Fibroblast of mammary gland (primary cell): ENCODE results near the gene C10orf90.
A peak's percentile ranks its signal among the peaks of the same experiment; 100 is the strongest.

ENCODE experiments used
- DNase-seq: peaks from one replicate; pipeline ENCODE4 v3.0.0-alpha.2; 2010; ENCODE audit warnings: low read depth
- H3K4me3 ChIP-seq: 2 replicates; pipeline ENCODE4 v1.5.1; 2011; ENCODE audit warnings: low read depth, mild to moderate bottlenecking, low read length, moderate library complexity; ENCODE audit not compliant: control insufficient read depth
- TF ChIP-seq, protein P1 (sequence below): conservative IDR thresholded peaks from 2 replicates; pipeline ENCODE4 v1.5.1; 2011; ENCODE audit warnings: low read depth, low read length, inconsistent platforms; ENCODE audit not compliant: control insufficient read depth, insufficient read depth

C10orf90 gene

DNA sequence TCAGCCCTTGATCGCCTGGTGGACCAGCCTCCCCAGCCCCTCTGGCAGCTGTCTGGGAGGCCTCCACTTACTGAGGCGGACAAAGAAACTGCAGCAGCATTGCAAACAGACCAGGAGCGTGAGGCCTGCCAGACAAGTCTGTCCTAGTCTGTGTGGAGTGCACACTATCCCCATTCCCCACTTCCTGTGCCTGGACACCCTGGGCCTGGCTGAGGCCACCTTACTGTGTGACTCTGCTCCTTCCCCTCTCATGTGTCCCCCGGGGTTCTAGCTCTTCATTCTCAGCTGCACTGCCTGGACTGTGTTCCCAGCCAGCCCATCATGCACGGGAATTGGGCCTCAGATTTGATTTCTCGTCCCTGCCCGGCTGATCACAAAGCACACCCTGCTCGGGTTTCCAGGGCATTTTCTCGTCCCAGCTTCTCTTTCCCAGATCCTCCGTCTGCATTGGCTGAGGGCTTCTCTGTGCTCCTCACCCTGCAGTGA is 16.7 kb upstream of the C10orf90 start:
- no peak overlapping the region for H3K4me3 ChIP-seq
- no peak for DNase-seq
- TF ChIP-seq, protein P1, sequence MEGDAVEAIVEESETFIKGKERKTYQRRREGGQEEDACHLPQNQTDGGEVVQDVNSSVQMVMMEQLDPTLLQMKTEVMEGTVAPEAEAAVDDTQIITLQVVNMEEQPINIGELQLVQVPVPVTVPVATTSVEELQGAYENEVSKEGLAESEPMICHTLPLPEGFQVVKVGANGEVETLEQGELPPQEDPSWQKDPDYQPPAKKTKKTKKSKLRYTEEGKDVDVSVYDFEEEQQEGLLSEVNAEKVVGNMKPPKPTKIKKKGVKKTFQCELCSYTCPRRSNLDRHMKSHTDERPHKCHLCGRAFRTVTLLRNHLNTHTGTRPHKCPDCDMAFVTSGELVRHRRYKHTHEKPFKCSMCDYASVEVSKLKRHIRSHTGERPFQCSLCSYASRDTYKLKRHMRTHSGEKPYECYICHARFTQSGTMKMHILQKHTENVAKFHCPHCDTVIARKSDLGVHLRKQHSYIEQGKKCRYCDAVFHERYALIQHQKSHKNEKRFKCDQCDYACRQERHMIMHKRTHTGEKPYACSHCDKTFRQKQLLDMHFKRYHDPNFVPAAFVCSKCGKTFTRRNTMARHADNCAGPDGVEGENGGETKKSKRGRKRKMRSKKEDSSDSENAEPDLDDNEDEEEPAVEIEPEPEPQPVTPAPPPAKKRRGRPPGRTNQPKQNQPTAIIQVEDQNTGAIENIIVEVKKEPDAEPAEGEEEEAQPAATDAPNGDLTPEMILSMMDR: no peak

DNA sequence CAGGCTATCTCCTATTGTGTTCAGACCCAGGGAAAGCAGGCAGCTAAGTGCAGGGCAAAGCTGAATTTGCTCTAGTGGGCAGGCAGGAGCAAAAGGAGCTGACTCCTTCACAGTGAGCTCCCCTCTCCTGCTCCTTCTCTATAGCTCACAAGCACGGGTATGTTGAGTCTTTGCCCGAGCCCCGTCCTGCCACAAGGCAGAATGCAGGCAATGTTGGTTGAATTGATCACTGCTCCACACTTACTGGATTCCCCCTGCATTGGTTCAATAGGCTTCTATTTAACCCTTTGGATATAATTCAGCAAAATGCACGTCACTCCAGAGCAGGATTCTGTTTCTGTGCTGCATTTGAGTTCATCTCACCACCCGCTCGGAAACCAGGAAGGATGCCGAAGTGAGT is 16.2 kb upstream of the C10orf90 start:
- no peak overlapping the region for H3K4me3 ChIP-seq
- DNase-seq: no peak
- TF ChIP-seq, protein P1: no peak

DNA sequence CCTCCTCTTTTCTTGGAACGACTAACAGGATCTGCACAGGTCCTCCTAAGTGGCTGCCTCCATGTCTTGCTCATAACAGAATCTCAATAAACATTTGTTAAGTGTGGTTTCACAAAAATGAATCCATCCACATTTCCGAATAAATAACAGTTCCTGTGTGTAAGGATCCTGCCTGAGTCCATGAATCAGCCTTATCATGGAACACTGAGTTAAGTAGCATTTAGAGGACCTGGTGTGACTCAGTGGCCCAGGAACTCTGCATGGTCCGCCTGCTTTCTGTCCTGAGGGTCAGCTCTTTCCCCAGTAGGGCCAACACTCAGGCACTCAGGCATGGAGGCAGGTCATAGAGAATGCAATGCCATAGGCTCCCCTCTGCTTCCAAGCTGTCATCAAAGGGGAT is 15.8 kb upstream of the C10orf90 start:
- DNase-seq: peak; percentile 52
- no peak overlapping the region for H3K4me3 ChIP-seq
- TF ChIP-seq, protein P1: no peak

DNA sequence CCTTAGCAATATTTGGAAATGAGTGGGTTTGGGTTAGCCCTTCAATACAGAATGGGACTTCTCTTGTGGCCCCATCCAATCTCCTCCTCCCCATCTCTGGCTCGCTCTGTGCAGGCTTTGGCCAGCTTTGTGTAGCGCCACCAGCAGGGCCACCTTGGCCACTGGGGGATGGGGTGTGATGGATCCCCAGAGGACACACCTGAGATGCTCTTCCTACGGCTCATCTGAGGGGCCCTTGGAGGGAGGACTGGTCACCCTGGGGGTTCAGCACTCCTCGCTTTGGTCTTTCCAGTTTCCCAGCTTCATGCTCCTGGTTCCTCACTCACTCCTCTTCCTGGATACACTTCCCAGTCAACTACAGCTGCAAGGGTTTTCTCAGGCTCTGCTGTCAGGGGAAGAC is 15.3 kb upstream of the C10orf90 start:
- no peak for DNase-seq
- TF ChIP-seq, protein P1: no peak
- no peak overlapping the region for H3K4me3 ChIP-seq

DNA sequence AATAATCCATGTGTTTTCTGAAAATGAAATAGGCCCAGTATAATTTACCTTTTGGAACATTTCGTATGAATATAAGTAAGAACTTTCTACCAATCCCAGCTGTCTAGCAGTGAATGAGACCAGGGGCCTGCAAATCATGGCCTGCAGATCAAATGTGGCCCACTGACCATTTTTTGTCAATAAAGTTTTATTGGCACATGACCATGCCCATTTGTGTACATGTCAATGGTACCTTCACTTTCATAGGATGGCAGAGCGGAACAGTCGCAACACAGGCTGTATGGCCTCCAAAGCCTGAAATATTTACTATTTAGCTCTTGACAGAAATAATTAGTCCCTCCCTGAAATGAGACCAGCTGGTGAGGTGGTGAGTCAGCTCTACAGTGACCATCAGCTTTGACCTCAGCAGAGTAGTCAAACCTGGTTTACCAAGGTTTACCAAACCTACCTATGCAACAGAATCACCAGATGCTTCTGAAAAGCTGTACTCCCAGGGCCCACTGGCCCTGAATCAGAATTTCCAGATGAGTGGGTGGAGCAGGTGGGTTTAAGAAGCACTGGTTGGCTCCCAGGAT is 13.8 kb upstream of the C10orf90 start:
- TF ChIP-seq, protein P1: no peak
- DNase-seq: peak; percentile 77
- no peak overlapping the region for H3K4me3 ChIP-seq

DNA sequence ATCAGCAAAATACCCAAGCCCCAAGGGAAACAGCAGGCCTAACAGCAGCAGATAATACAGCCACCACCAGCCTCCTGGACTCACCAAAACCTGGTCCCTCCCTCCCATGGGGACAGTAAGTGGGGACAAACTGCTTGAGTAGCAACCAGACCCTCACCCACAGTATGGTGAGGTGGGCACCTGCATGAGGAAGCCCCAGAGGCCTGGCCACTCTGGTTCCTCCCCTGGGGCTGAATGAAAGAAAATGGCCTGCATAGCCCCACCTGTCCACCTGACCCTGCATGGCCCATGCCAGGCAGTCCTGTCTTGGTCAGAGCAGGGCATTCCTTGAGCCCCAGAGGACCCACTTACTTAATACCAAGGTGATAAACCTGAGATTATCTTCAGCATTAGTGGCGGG is 13.0 kb upstream of the C10orf90 start:
- H3K4me3 ChIP-seq: no peak overlapping the region
- TF ChIP-seq, protein P1: no peak
- DNase-seq: no peak
